ENCODE measurements around the gene CHAC1.
A peak's percentile ranks its signal among the peaks of the same experiment; 100 is the strongest.

CHAC1 gene, protein sequence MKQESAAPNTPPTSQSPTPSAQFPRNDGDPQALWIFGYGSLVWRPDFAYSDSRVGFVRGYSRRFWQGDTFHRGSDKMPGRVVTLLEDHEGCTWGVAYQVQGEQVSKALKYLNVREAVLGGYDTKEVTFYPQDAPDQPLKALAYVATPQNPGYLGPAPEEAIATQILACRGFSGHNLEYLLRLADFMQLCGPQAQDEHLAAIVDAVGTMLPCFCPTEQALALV

DNA sequence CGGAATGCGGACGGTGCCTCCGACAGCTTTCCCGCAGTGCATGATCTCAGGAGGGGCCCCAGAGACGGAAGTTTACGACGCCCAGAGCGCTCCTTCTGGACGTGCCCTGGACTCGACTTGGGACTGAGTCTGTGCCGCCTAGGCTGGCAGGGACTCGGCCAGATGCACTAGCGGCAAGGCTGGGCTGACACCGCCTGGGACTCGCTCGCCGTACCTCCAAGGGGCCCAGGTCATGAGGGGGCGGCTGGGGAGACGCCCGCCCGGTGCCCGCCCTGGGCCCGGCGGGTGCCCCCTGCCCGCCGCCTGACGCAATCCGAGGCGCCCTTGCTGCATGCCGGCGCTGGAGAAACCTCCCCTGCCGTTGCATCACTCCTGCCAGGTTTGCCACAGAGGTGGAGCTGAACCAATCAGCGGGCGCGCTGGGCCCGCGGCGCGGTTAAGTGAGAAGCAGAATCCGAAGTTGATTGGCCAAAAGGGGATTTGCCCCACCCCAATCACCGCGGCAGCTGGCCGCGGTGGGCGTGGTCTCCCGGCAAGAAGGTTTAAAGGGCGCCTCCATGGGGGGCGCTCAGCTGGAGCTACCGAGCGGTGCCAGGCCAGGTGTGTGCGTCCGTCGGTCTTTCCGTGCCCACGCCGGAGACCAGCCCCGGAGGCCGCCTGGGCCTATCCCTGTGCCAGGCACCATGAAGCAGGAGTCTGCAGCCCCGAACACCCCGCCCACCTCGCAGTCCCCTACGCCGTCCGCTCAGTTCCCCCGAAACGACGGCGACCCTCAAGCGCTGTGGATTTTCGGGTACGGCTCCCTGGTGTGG lies at the start of gene CHAC1:
Gene CHAC1 (plus strand): TSS at position 571 of the 812 bp plus-strand sequence. CDS start 113 bp downstream, at position 684.
- Histone ChIP-seq H3K4me3 (ENCODE audit: low read length) (peak within 1 kb of the TSS; percentile 93), H3K9me3 (ENCODE audit: control insufficient read depth, low read length) (no peaks in the 10 kb centered on the region), H3K9ac (ENCODE audit: low read length) (peak within 1 kb of the TSS; percentile 90), H3K27me3 (replicated peaks; ENCODE audit: control insufficient read depth, insufficient read depth, low read length) (no peaks in the 10 kb centered on the region), H3K4me1 (ENCODE audit: control insufficient read depth, insufficient read depth, low read length) (peaks cover 11% of the 10 kb centered on the region), H3K36me3 (ENCODE audit: control insufficient read depth, insufficient read depth, low read length, severe bottlenecking) (peaks cover 11% of the 10 kb centered on the region)
- DNase-seq (ENCODE audit: low read depth): peak; percentile 98

DNA sequence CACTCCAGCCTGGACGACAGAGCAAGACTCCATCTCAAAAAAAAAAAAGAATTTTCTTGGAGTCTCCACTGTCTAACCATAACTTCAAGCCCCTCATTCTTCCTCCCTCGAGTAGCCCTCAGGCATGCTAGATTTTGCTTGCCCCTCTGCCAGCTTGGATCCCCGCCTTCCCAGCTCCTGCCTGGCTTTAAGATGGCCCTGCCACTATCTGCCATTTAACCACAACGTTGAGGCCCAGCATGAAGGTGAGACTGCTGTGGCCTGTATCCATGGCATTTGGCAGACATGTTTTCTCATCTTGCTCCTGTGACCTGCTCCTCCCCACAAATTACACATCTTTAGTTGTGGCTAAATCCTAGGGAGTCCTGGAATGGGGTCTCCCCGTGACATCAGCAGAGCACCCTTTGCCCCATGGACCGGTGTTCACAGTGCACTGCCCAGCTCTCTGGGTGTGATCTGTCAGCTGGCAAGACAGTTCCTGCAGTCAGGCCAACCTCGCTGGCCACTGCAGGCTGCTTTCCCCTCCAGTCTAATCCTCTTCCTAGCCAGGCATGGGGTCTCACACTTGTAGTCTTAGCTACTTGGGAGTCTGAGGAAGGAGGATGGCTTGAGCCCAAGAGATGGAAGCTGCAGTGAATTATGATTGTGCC lies 48.6 kb upstream of the CHAC1 start:
- Histone ChIP-seq H3K4me3 (ENCODE audit: low read length) (no peak overlapping the region), H3K36me3 (ENCODE audit: control insufficient read depth, insufficient read depth, low read length, severe bottlenecking) (peaks cover 40% of the 10 kb centered on the region), H3K9me3 (ENCODE audit: control insufficient read depth, low read length) (no peaks in the 10 kb centered on the region), H3K27me3 (replicated peaks; ENCODE audit: control insufficient read depth, insufficient read depth, low read length) (no peaks in the 10 kb centered on the region), H3K4me1 (ENCODE audit: control insufficient read depth, insufficient read depth, low read length) (peaks cover 21% of the 10 kb centered on the region), H3K9ac (ENCODE audit: low read length) (no peak overlapping the region)
- DNase-seq (ENCODE audit: low read depth): no peak

- Histone ChIP-seq H3K9ac (ENCODE audit: low read length) (peak overlapping the region; percentile 75), H3K9me3 (ENCODE audit: control insufficient read depth, low read length) (no peaks in the 10 kb centered on the region), H3K27me3 (replicated peaks; ENCODE audit: control insufficient read depth, insufficient read depth, low read length) (no peaks in the 10 kb centered on the region), H3K36me3 (ENCODE audit: control insufficient read depth, insufficient read depth, low read length, severe bottlenecking) (peaks cover 24% of the 10 kb centered on the region), H3K4me1 (ENCODE audit: control insufficient read depth, insufficient read depth, low read length) (peaks cover 32% of the 10 kb centered on the region), H3K4me3 (ENCODE audit: low read length) (peak overlapping the region; percentile 71)
- peak; percentile 91 for DNase-seq (ENCODE audit: low read depth)
Measured at GRCh38 chr15:40906091-40906990, 46.9 kb upstream of the CHAC1 start.

DNA sequence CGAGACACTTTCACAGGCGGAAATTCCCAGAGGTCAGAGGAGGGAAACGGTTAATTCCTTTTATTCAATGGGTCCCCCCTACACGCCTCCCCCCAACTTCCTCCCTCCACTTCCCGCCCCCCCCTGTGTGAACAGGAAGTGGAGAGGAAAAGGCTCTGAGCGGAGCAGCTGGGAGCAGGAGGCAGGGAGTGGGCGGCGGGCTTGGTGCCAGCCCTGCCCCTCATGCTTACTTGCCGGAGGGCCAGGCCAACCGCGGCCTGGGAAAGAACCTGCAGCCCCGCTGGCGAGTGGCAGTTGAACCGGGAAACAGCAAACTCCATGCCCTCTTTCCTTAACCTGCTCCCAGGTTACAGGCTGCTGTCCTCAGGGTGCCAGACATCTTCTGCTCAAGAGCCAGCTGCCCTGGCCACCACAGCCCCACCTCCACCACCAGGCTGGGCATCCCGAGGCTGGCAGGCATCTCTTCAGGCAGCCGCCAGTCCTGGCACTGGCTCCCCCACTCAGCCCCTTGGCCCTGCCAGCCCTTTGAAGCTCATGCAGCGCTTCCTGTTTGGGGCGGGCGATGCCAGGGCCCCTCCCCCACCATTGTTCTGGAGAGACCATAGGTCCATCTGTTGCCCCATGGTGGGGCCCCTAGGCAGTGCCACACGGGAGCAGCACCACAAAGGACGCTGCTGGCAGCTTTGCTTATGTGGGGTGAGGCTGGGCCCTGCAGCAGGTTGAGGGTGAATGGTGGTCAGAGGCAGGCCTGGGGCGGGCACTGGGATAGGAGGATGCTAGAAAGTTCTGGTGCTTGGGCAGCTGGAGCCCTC lies 46.1 kb upstream of the CHAC1 start:
- Histone ChIP-seq H3K9ac (ENCODE audit: low read length) (peak overlapping the region; percentile 75), H3K4me3 (ENCODE audit: low read length) (peak overlapping the region; percentile 71), H3K36me3 (ENCODE audit: control insufficient read depth, insufficient read depth, low read length, severe bottlenecking) (peaks cover 20% of the 10 kb centered on the region), H3K9me3 (ENCODE audit: control insufficient read depth, low read length) (no peaks in the 10 kb centered on the region), H3K4me1 (ENCODE audit: control insufficient read depth, insufficient read depth, low read length) (peaks cover 32% of the 10 kb centered on the region), H3K27me3 (replicated peaks; ENCODE audit: control insufficient read depth, insufficient read depth, low read length) (no peaks in the 10 kb centered on the region)
- peak; percentile 33 for DNase-seq (ENCODE audit: low read depth)

- no peak for DNase-seq (ENCODE audit: low read depth)
- Histone ChIP-seq H3K9me3 (ENCODE audit: control insufficient read depth, low read length) (no peaks in the 10 kb centered on the region), H3K27me3 (replicated peaks; ENCODE audit: control insufficient read depth, insufficient read depth, low read length) (no peaks in the 10 kb centered on the region), H3K4me1 (ENCODE audit: control insufficient read depth, insufficient read depth, low read length) (peaks cover 32% of the 10 kb centered on the region), H3K36me3 (ENCODE audit: control insufficient read depth, insufficient read depth, low read length, severe bottlenecking) (peaks cover 12% of the 10 kb centered on the region), H3K4me3 (ENCODE audit: low read length) (no peak overlapping the region), H3K9ac (ENCODE audit: low read length) (no peak overlapping the region)
Measured at GRCh38 chr15:40908095-40908494, 45.2 kb upstream of the CHAC1 start.

DNA sequence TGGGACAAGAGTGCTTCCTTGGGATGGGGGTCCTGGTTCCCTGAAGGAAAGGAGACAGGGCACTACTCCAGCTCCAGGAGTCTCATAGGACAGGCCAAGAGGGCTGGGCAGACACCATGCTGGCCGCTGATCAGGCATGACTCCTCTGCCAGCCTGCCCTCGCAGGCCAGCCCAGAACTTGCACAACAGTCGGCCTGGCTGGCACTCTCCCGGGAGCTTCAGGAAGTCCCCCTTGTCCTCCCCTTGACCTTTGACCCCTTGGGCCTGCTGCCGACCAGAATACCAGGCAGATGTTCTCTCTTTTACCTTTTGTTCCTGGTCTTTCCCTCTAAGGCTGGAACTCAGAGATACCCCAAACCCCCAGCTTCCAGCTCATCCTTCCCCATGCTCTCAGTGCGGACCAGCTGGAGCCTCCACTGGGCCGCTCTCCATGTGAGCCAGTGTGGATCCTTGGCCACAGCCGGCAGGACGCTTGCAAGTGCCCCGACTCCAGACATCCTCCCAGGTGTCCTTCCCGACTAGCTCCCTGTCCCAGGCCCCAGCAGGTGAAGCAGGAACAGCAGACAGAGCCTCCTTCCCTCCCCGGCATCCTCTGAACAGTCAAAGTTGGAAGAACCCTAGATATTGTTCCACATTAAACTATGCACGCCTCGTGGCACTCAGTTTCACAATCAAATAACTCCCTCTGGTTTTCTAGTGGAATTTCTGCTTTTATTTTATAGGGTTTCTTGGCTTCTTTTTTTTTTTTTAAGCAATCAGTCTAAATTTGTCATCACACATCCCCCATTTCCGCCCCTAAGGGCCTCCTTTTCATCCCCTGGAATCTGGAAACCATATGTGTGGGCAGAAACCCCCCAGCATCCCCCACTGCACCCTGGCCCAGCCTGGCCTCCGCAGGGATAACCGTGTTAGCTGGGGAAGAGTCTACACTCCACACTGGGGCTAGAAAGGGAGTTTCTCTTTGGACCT lies 43.3 kb upstream of the CHAC1 start:
- Histone ChIP-seq H3K4me1 (ENCODE audit: control insufficient read depth, insufficient read depth, low read length) (peaks cover 29% of the 10 kb centered on the region), H3K9me3 (ENCODE audit: control insufficient read depth, low read length) (no peaks in the 10 kb centered on the region), H3K27me3 (replicated peaks; ENCODE audit: control insufficient read depth, insufficient read depth, low read length) (no peaks in the 10 kb centered on the region), H3K9ac (ENCODE audit: low read length) (no peak overlapping the region), H3K36me3 (ENCODE audit: control insufficient read depth, insufficient read depth, low read length, severe bottlenecking) (peaks cover under 1% of the 10 kb centered on the region), H3K4me3 (ENCODE audit: low read length) (no peak overlapping the region)
- DNase-seq (ENCODE audit: low read depth): peak; percentile 80

GRCh38 chr15:40911141-40911540 lies 42.1 kb upstream of the CHAC1 start:
- Histone ChIP-seq H3K36me3 (ENCODE audit: control insufficient read depth, insufficient read depth, low read length, severe bottlenecking) (no peaks in the 10 kb centered on the region), H3K9me3 (ENCODE audit: control insufficient read depth, low read length) (no peaks in the 10 kb centered on the region), H3K9ac (ENCODE audit: low read length) (no peak overlapping the region), H3K27me3 (replicated peaks; ENCODE audit: control insufficient read depth, insufficient read depth, low read length) (no peaks in the 10 kb centered on the region), H3K4me1 (ENCODE audit: control insufficient read depth, insufficient read depth, low read length) (peaks cover 23% of the 10 kb centered on the region), H3K4me3 (ENCODE audit: low read length) (no peak overlapping the region)
- DNase-seq (ENCODE audit: low read depth): no peak

- H3K9ac ChIP-seq (ENCODE audit: low read length): no peak overlapping the region
- H3K4me3 ChIP-seq (ENCODE audit: low read length): no peak overlapping the region
- H3K9me3 ChIP-seq (ENCODE audit: control insufficient read depth, low read length): no peaks in the 10 kb centered on the region
- peaks cover 2% of the 10 kb centered on the region for H3K27me3 ChIP-seq (replicated peaks; ENCODE audit: control insufficient read depth, insufficient read depth, low read length)
- H3K36me3 ChIP-seq (ENCODE audit: control insufficient read depth, insufficient read depth, low read length, severe bottlenecking): no peaks in the 10 kb centered on the region
- peaks cover 18% of the 10 kb centered on the region for H3K4me1 ChIP-seq (ENCODE audit: control insufficient read depth, insufficient read depth, low read length)
- no peak for DNase-seq (ENCODE audit: low read depth)
Measured at GRCh38 chr15:40911693-40912092, 41.6 kb upstream of the CHAC1 start.

DNA sequence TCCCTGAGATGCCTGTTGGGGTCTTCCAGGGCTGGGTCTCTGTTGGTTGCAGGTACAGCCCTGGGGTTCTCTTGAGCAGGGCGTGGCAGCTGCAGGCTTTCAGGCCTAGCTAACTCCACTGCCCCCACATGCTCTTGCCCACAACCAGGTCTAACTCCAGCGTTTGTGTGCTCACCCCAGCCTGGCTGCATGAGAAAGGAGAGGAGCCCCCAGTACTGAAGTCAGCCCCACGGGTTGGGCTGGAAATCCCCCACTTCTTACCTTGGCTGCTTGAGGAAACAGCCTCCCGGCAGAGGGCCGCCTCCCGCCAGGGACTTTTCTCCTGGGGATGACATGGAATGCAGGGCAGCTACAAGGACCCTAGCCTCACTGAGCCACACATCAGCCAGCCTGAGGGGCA lies 40.8 kb upstream of the CHAC1 start:
- H3K4me3 ChIP-seq (ENCODE audit: low read length): no peak overlapping the region

More for the DNA sequence above, 40.8 kb upstream of the CHAC1 start:
- Histone ChIP-seq H3K9me3 (ENCODE audit: control insufficient read depth, low read length) (no peaks in the 10 kb centered on the region), H3K4me1 (ENCODE audit: control insufficient read depth, insufficient read depth, low read length) (peaks cover 16% of the 10 kb centered on the region), H3K36me3 (ENCODE audit: control insufficient read depth, insufficient read depth, low read length, severe bottlenecking) (no peaks in the 10 kb centered on the region), H3K9ac (ENCODE audit: low read length) (no peak overlapping the region), H3K27me3 (replicated peaks; ENCODE audit: control insufficient read depth, insufficient read depth, low read length) (peaks cover 7% of the 10 kb centered on the region)
- no peak for DNase-seq (ENCODE audit: low read depth)
